H1 (cell line): ENCODE results near the gene CXCL10. TPM values are rescaled to one million over a fixed set of nuclear protein-coding genes. Genes with fewer than 3 reads are reported as not detected.

Experiments
- CTCF ChIA-PET: fragments of 300-600 bp; sonication (Branson Sonifier 250); formaldehyde crosslinking; loops from one replicate; lab custom pipeline; 2021; ENCODE audit not compliant: partially characterized antibody; lab: Charles Lee
- POLR2A ChIA-PET: fragments of 300-600 bp; sonication (Branson Sonifier 250); formaldehyde crosslinking; loops from one replicate; lab custom pipeline; 2021; ENCODE audit warnings: inconsistent platforms; ENCODE audit not compliant: partially characterized antibody; lab: Charles Lee
- DNase-seq, 2 experiments: peaks; one replicate each; pipeline versions ENCODE4 v3.0.0 to v3.0.0-alpha.2; 2010 to 2022; ENCODE audit warnings: low spot score in 2 of 2, low read depth in 1 of 2, mixed read lengths in 1 of 2
- FAIRE-seq: peaks from 2 replicates; lab custom pipeline; 2011; peaks lifted over from hg19 to GRCh38; lab: Jason Lieb, UNC
- H2AFZ ChIP-seq: 2 replicates; pipeline ENCODE4 v1.8.1; 2012; ENCODE audit warnings: low read length, inconsistent platforms
- H2AK5ac ChIP-seq: 2 replicates; pipeline ENCODE4 v1.6.1; 2013; ENCODE audit warnings: low read depth, low read length
- H2BK120ac ChIP-seq: replicated peaks from 2 replicates; pipeline ENCODE3; 2013; ENCODE audit warnings: low read depth, low read length, inconsistent platforms
- H2BK12ac ChIP-seq: 2 replicates; pipeline ENCODE4 v1.6.1; 2013; ENCODE audit warnings: low read depth, low read length
- H2BK15ac ChIP-seq: 2 replicates; pipeline ENCODE4 v1.6.1; 2013; ENCODE audit warnings: low read length
- H2BK20ac ChIP-seq: 2 replicates; pipeline ENCODE4 v1.6.1; 2013; ENCODE audit warnings: low read length
- H2BK5ac ChIP-seq: 2 replicates; pipeline ENCODE4 v1.6.1; 2013; ENCODE audit warnings: low read depth, low read length
- H3K14ac ChIP-seq: 2 replicates; pipeline ENCODE4 v1.6.1; 2013; ENCODE audit warnings: inconsistent platforms; ENCODE audit not compliant: insufficient read length
- H3K18ac ChIP-seq: 2 replicates; pipeline ENCODE4 v1.6.1; 2013; ENCODE audit warnings: low read length; ENCODE audit errors: extremely low read depth
- H3K23ac ChIP-seq: 2 replicates; pipeline ENCODE4 v1.6.1; 2013; ENCODE audit warnings: inconsistent platforms; ENCODE audit not compliant: insufficient read length
- H3K23me2 ChIP-seq: 2 replicates; pipeline ENCODE4 v1.6.1; 2013; ENCODE audit warnings: low read depth, low read length
- H3K27ac ChIP-seq: 2 replicates; pipeline ENCODE4 v1.6.1; 2011; ENCODE audit warnings: low read depth, low read length, inconsistent platforms
- H3K27me3 ChIP-seq, 4 experiments: replicated peaks in 1 of 4; 1 replicate in 1 of 4; 2 replicates in 3 of 4; pipeline versions ENCODE4 v1.6.1 to v1.8.1; 2011 to 2013; ENCODE audit warnings: low read length in 3 of 4, mild to moderate bottlenecking in 3 of 4, inconsistent platforms in 2 of 4, mixed read lengths in 2 of 4, moderate library complexity in 1 of 4; ENCODE audit not compliant: control insufficient read depth in 3 of 4, insufficient read depth in 3 of 4; ENCODE audit errors: extremely low read depth in 1 of 4
- H3K36me3 ChIP-seq, 4 experiments: 2 replicates each; pipeline versions ENCODE4 v1.6.1 to v1.8.1; 2011 to 2013; ENCODE audit warnings: mild to moderate bottlenecking in 4 of 4, low read length in 3 of 4, moderate library complexity in 2 of 4, control low read depth in 1 of 4, inconsistent platforms in 1 of 4; ENCODE audit not compliant: insufficient read depth in 4 of 4, control insufficient read depth in 2 of 4
- H3K4ac ChIP-seq: replicated peaks from 2 replicates; pipeline ENCODE3; 2013; ENCODE audit warnings: low read length, low read depth, mixed read lengths, inconsistent platforms; ENCODE audit not compliant: insufficient read length
- H3K4me1 ChIP-seq, 4 experiments: replicated peaks in 1 of 4; 1 replicate in 1 of 4; 2 replicates in 3 of 4; pipeline versions ENCODE4 v1.6.1 to v1.8.1; 2011 to 2013; ENCODE audit warnings: low read length in 3 of 4, inconsistent platforms in 2 of 4, mixed read lengths in 1 of 4; ENCODE audit not compliant: insufficient read depth in 4 of 4, control insufficient read depth in 3 of 4
- H3K4me2 ChIP-seq, 2 experiments: 2 replicates each; pipeline versions ENCODE4 v1.6.1 to v1.8.1; 2011 to 2013; ENCODE audit warnings: low read depth in 2 of 2, low read length in 2 of 2, control low read depth in 1 of 2, inconsistent platforms in 1 of 2, mild to moderate bottlenecking in 1 of 2; ENCODE audit not compliant: insufficient read depth in 1 of 2
- H3K4me3 ChIP-seq, 4 experiments: fragments of 200-600, 300-600 bp in 1 of 4; sonication (generic), shearing (Covaris generic), sonication (Bioruptor Twin) in 1 of 4; 2 replicates each; pipeline versions ENCODE4 v1.5.1 to v1.8.1; 2011 to 2016; ENCODE audit warnings: low read length in 4 of 4, low read depth in 3 of 4, control low read depth in 2 of 4, inconsistent platforms in 2 of 4, mild to moderate bottlenecking in 2 of 4, mixed read lengths in 1 of 4, moderate library complexity in 1 of 4; ENCODE audit not compliant: insufficient read depth in 2 of 4; ENCODE audit errors: extremely low read depth in 1 of 4
- H3K56ac ChIP-seq: replicated peaks from 2 replicates; pipeline ENCODE3; 2013; ENCODE audit warnings: low read depth, mild to moderate bottlenecking, mixed read lengths, low read length, inconsistent platforms; ENCODE audit not compliant: insufficient read length
- H3K79me1 ChIP-seq: 2 replicates; pipeline ENCODE4 v1.6.1; 2013; ENCODE audit warnings: low read depth, low read length, control low read depth
- H3K79me2 ChIP-seq, 2 experiments: 2 replicates each; pipeline versions ENCODE4 v1.6.1 to v1.8.1; 2012 to 2013; ENCODE audit warnings: low read length in 2 of 2, mild to moderate bottlenecking in 2 of 2, inconsistent platforms in 1 of 2; ENCODE audit not compliant: insufficient read depth in 2 of 2, control insufficient read depth in 1 of 2
- H3K9ac ChIP-seq, 4 experiments: replicated peaks in 1 of 4; 1 replicate in 1 of 4; 2 replicates in 3 of 4; pipeline versions ENCODE4 v1.6.1 to v1.8.1; 2011 to 2013; ENCODE audit warnings: low read depth in 3 of 4, low read length in 3 of 4, control low read depth in 2 of 4, mild to moderate bottlenecking in 2 of 4, moderate library complexity in 2 of 4, inconsistent platforms in 1 of 4; ENCODE audit errors: extremely low read depth in 1 of 4
- H3K9me3 ChIP-seq, 2 experiments: 2 replicates each; pipeline versions ENCODE4 v1.6.1 to v1.8.1; 2012 to 2013; ENCODE audit warnings: mild to moderate bottlenecking in 2 of 2, moderate library complexity in 2 of 2, control low read depth in 1 of 2, inconsistent platforms in 1 of 2, low read depth in 1 of 2, low read length in 1 of 2, mixed read lengths in 1 of 2; ENCODE audit not compliant: insufficient read depth in 2 of 2
- H4K20me1 ChIP-seq, 2 experiments: replicated peaks in 1 of 2; 2 replicates each; pipeline versions ENCODE3 to v1.8.1; 2011 to 2013; ENCODE audit warnings: inconsistent platforms in 2 of 2, low read length in 2 of 2, mild to moderate bottlenecking in 1 of 2; ENCODE audit not compliant: insufficient read depth in 2 of 2, control insufficient read depth in 1 of 2
- H4K5ac ChIP-seq: 2 replicates; pipeline ENCODE4 v1.6.1; 2013; ENCODE audit warnings: low read length, low read depth, mixed read lengths, inconsistent platforms; ENCODE audit not compliant: insufficient read length
- H4K8ac ChIP-seq: 2 replicates; pipeline ENCODE4 v1.8.0; 2013; ENCODE audit warnings: mild to moderate bottlenecking, moderate library complexity, low read length, inconsistent platforms; ENCODE audit not compliant: insufficient read depth; ENCODE audit errors: extremely low read depth
- H4K91ac ChIP-seq: replicated peaks from 2 replicates; pipeline ENCODE3; 2013; ENCODE audit warnings: low read length, mixed read lengths, inconsistent platforms; ENCODE audit not compliant: insufficient read length
- ATF2 ChIP-seq: IDR thresholded peaks from 2 replicates; pipeline ENCODE4 v1.6.1; 2012; ENCODE audit warnings: low read length, inconsistent platforms
- BCL11A ChIP-seq, 2 experiments: IDR thresholded peaks; one replicate each; pipeline ENCODE4 v1.6.1; 2011; ENCODE audit warnings: low read depth in 2 of 2, low read length in 2 of 2, mild to moderate bottlenecking in 2 of 2
- CTBP2 ChIP-seq: IDR thresholded peaks from 2 replicates; pipeline ENCODE4 v1.7.0; 2011; ENCODE audit warnings: borderline replicate concordance, mild to moderate bottlenecking, moderate library complexity, mixed read lengths, low read length; ENCODE audit not compliant: insufficient read depth, insufficient read length
- EGR1 ChIP-seq: IDR thresholded peaks from 2 replicates; pipeline ENCODE4 v1.6.1; 2011; ENCODE audit warnings: low read depth, low read length, borderline replicate concordance
- EP300 ChIP-seq, 2 experiments: IDR thresholded peaks; 1 replicate in 1 of 2; 2 replicates in 1 of 2; pipeline ENCODE4 v1.6.1; 2011 to 2012; ENCODE audit warnings: low read depth in 2 of 2, low read length in 2 of 2, mild to moderate bottlenecking in 2 of 2, borderline replicate concordance in 1 of 2, inconsistent platforms in 1 of 2, moderate library complexity in 1 of 2
- FOSL1 ChIP-seq: IDR thresholded peaks from 2 replicates; pipeline ENCODE4 v1.6.1; 2011; ENCODE audit warnings: mild to moderate bottlenecking, low read depth, low read length, moderate library complexity; ENCODE audit not compliant: insufficient read depth
- HDAC6 ChIP-seq: IDR thresholded peaks from one replicate; pipeline ENCODE4 v1.7.1; 2012; ENCODE audit warnings: low read depth, mild to moderate bottlenecking, inconsistent platforms, low read length, moderate library complexity
- POLR2A ChIP-seq, 2 experiments: IDR thresholded peaks; 1 replicate in 1 of 2; 2 replicates in 1 of 2; pipeline ENCODE4 v1.6.1; 2011; ENCODE audit warnings: low read depth in 2 of 2, low read length in 2 of 2, mild to moderate bottlenecking in 2 of 2; ENCODE audit errors: control extremely low read depth in 1 of 2
- SP4 ChIP-seq: IDR thresholded peaks from 2 replicates; pipeline ENCODE4 v1.6.1; 2012; ENCODE audit warnings: low read length, inconsistent platforms
- TAF1 ChIP-seq: IDR thresholded peaks from 2 replicates; pipeline ENCODE4 v1.6.1; 2011; ENCODE audit warnings: mild to moderate bottlenecking, low read depth, low read length
- TAF7 ChIP-seq: optimal IDR thresholded peaks from 2 replicates; pipeline ENCODE3; 2011; ENCODE audit warnings: low read depth, mild to moderate bottlenecking, inconsistent platforms, low read length, moderate library complexity, borderline replicate concordance
- TEAD4 ChIP-seq: IDR thresholded peaks from 2 replicates; pipeline ENCODE4 v1.6.1; 2012; ENCODE audit warnings: low read depth, low read length, inconsistent platforms, mixed read lengths
- ZNF274 ChIP-seq: IDR thresholded peaks from 2 replicates; pipeline ENCODE4 v1.7.0; 2012; ENCODE audit warnings: low read length, borderline replicate concordance; ENCODE audit errors: extremely low read depth
- WGBS, 2 experiments: shearing (Covaris generic) in 1 of 2; methylation state at CpG; one replicate each; pipeline versions ENCODE4 v1.1.6 to v1.1.7; 2013 to 2015; ENCODE audit warnings: low lambda C conversion rate in 2 of 2, mixed read lengths in 2 of 2, inconsistent platforms in 1 of 2, low coverage in 1 of 2, missing lambda C conversion rate in 1 of 2; ENCODE audit not compliant: insufficient replicate concordance in 2 of 2, insufficient coverage in 1 of 2, insufficient read length in 1 of 2; ENCODE audit errors: extremely low coverage in 1 of 2, missing lambda C conversion rate in 1 of 2; 5-methylcytosine and 5-hydroxymethylcytosine counted together
- polyA plus RNA-seq, 7 experiments: library from polyadenylated mRNA; depleted of rRNA in 3 of 7; stranded (reverse) in 5 of 7; unstranded in 2 of 7; fragments of >200 nt in 5 of 7; fragments of 200-250 nt in 2 of 7; gene quantifications; 1 replicate in 5 of 7; 2 replicates in 1 of 7; 4 replicates in 1 of 7; pipeline versions ENCODE4 v1.2.1 to v1.2.3, GENCODE V29; 2011 to 2013; ENCODE audit warnings: missing spikeins in 2 of 7, mixed read lengths in 2 of 7
- total RNA-seq: library from RNA; stranded (reverse); fragmentation: NEBNext Ultra II Directional; extraction: Animal tissue kit (Norgen Biotek cat#: 25700); gene quantifications from 2 replicates; pipeline ENCODE4 v1.2.1, GENCODE V29; 2021

CXCL10 gene
- total and polyA plus RNA-seq, 2 of the 8 experiments (the other 6 are each of a cell fraction or from before 2014, with no cell fraction given) = not detected

DNA sequence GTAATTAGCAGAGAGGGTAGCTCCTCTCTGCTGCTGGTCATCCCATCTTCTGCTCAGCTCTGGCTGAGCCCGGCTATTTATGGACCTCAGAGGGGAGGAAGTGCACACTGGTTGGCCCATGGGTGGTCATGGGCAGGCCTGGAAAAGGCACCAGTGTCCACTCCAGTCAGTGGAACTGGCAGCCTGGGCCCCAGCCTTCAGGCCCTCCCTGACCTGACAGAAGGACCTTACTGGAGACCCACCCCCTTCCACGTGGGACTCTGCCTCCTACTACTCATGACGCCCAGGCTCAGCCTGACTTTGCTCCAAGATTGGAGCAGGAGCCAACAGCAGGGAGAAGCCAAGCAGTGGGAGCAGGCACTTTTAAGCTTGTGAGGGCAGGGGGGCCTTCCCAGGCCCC is 43.2 kb upstream of the CXCL10 start:
- Histone ChIP-seq H3K27ac (no peak overlapping the region), H3K27me3 (peaks cover 0 to 1% (median 0%) of the 10 kb centered on the region in 4 experiments; a peak in 1 of 7 replicates), H4K20me1 (no peaks in the 10 kb centered on the region), H3K9ac (no peak overlapping the region), H3K36me3 (no peaks in the 10 kb centered on the region), H4K91ac (no peak overlapping the region), H3K23me2 (no peaks in the 10 kb centered on the region; the same call in 1 of the 2 replicates), H4K5ac (no peak overlapping the region), H3K56ac (no peak overlapping the region), H2BK5ac (no peak overlapping the region), H3K23ac (no peak overlapping the region), H3K18ac (no peak overlapping the region), H3K4me3 (no peak overlapping the region), H4K8ac (no peak overlapping the region), H3K79me1 (no peaks in the 10 kb centered on the region), H2BK15ac (no peak overlapping the region), H3K4me1 (no peaks in the 10 kb centered on the region), H3K4ac (no peak overlapping the region), H2BK120ac (no peak overlapping the region), H2AK5ac (peak overlapping the region; percentile 75; the same call in 1 of the 2 replicates), H2BK20ac (no peak overlapping the region), H2AFZ (no peak overlapping the region), H3K14ac (no peak overlapping the region), H3K79me2 (no peaks in the 10 kb centered on the region), H3K9me3 (no peaks in the 10 kb centered on the region), H2BK12ac (no peak overlapping the region), H3K4me2 (no peak overlapping the region)
- no peak for FAIRE-seq
- no peak for DNase-seq
- ChIA-PET POLR2A (interaction anchor here (0.9 to 1.3 kb wide), 2 partner anchors 23 to 30 kb away, joined by 3 to 4 read pairs; no protein-coding TSS in a partner anchor), CTCF (interaction anchor here (0.7 to 6.7 kb wide), 14 partner anchors 13 to 158 kb away, joined by 3 to 88 read pairs (median 5); partner anchors contain the start of gene SDAD1)
- whole genome bisulfite sequencing, 2 experiments = 83% methylated on average over 3 of the region's 3 CpGs; no CpG with 5 or more reads in 1 of the 2 experiments
- TF ChIP-seq TEAD4 = no peak
- TF ChIP-seq BCL11A (IDR thresholded peaks at IDR 0.05; ENCODE audit: low read depth in 2 of 2, low read length in 2 of 2) = no peak
- TF ChIP-seq ZNF274 = no peak
- TF ChIP-seq EGR1 = no peak
- no peak for TF ChIP-seq ATF2
- TF ChIP-seq FOSL1 = no peak
- TF ChIP-seq TAF1 = no peak
- TF ChIP-seq EP300 (IDR thresholded peaks at IDR 0.05; ENCODE audit: borderline replicate concordance in 1 of 2, low read depth in 2 of 2, low read length in 2 of 2) = no peak
- TF ChIP-seq HDAC6 = no peak
- no peak for TF ChIP-seq CTBP2
- TF ChIP-seq TAF7 = no peak
- TF ChIP-seq POLR2A (IDR thresholded peaks at IDR 0.05; ENCODE audit: control extremely low read depth in 1 of 2, low read depth in 2 of 2, low read length in 2 of 2) = no peak
- no peak for TF ChIP-seq SP4
